NB4 (cell line): ENCODE data around the gene PCDHGA12.

ENCODE experiments used
- DNase-seq: peaks from one replicate; pipeline ENCODE4 v3.0.0; 2010; ENCODE audit warnings: low read depth
- H3K4me3 ChIP-seq: one replicate; pipeline ENCODE4 v1.5.1; 2011; ENCODE audit warnings: mild to moderate bottlenecking, low read depth, low read length, moderate library complexity
- MAX ChIP-seq: IDR thresholded peaks from 2 replicates; pipeline ENCODE4 v1.6.1; 2011; ENCODE audit warnings: low read depth, low read length
- MYC ChIP-seq: IDR thresholded peaks from 2 replicates; pipeline ENCODE4 v1.6.1; 2011; ENCODE audit warnings: low read depth, low read length
- POLR2A ChIP-seq: IDR thresholded peaks from 2 replicates; pipeline ENCODE4 v1.6.1; 2011; ENCODE audit warnings: mild to moderate bottlenecking; ENCODE audit not compliant: insufficient read length; ENCODE audit errors: extremely low read depth
- TF ChIP-seq, protein P1 (sequence below): IDR thresholded peaks from one replicate; pipeline ENCODE4 v1.5.1; 2012; ENCODE audit warnings: low read depth, low read length

PCDHGA12 gene

DNA sequence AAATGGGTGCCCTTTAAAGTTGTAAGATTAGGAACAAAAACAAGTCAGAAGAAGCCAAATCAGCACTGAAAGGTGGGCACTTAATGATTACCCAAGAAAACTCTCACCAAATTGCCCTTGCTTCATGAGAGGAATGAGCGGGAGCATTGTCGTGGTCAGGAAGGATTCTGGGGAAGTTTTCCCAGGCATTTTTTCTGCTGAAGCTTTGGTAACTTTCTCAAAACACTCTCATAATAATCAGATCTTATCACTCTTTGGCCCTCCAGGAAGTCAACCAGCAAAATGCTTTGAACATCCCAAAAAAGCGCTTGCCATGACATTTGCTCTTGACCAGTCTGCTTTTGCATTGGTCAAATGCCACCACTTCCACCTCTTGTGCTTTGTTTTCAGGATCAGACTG is 35.0 kb downstream of the PCDHGA12 start:
- TF ChIP-seq MYC (no peak), MAX (no peak), POLR2A (no peak)
- TF ChIP-seq, protein P1, sequence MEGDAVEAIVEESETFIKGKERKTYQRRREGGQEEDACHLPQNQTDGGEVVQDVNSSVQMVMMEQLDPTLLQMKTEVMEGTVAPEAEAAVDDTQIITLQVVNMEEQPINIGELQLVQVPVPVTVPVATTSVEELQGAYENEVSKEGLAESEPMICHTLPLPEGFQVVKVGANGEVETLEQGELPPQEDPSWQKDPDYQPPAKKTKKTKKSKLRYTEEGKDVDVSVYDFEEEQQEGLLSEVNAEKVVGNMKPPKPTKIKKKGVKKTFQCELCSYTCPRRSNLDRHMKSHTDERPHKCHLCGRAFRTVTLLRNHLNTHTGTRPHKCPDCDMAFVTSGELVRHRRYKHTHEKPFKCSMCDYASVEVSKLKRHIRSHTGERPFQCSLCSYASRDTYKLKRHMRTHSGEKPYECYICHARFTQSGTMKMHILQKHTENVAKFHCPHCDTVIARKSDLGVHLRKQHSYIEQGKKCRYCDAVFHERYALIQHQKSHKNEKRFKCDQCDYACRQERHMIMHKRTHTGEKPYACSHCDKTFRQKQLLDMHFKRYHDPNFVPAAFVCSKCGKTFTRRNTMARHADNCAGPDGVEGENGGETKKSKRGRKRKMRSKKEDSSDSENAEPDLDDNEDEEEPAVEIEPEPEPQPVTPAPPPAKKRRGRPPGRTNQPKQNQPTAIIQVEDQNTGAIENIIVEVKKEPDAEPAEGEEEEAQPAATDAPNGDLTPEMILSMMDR: no peak

GRCh38 chr5:141475625-141476131 is 45.4 kb downstream of the PCDHGA12 start, which contains the start of gene PCDHGC3:
Gene PCDHGC3 (plus strand): TSS chr5:141475966. CDS start chr5:141476117, 151 bp downstream.
- TF ChIP-seq, protein P1: no peak
- no peak; the same call in 1 of the 2 replicates for TF ChIP-seq MYC
- TF ChIP-seq MAX: no peak
- no peak for TF ChIP-seq POLR2A
- DNase-seq: peak; percentile 89
- peak within 1 kb of the TSS; percentile 91 for H3K4me3 ChIP-seq

More for the DNA sequence above, 35.0 kb downstream of the PCDHGA12 start:
- DNase-seq: no peak
- H3K4me3 ChIP-seq: no peak overlapping the region

GRCh38 chr5:141476132-141476911 is 46.0 kb downstream of the PCDHGA12 start:
- DNase-seq: peak; percentile 62

GRCh38 chr5:141477044-141477575 is 46.8 kb downstream of the PCDHGA12 start:
- no peak for TF ChIP-seq MAX
- TF ChIP-seq MYC: no peak
- TF ChIP-seq, protein P1: no peak
- no peak for TF ChIP-seq POLR2A
- no peak for DNase-seq
- H3K4me3 ChIP-seq: peak overlapping the region; percentile 91

More at GRCh38 chr5:141476132-141476911, 46.0 kb downstream of the PCDHGA12 start:
- no peak for TF ChIP-seq POLR2A
- TF ChIP-seq, protein P1: no peak
- no peak for TF ChIP-seq MYC
- no peak for TF ChIP-seq MAX
- H3K4me3 ChIP-seq: peak overlapping the region; percentile 91

GRCh38 chr5:141477815-141478214 is 47.5 kb downstream of the PCDHGA12 start:
- H3K4me3 ChIP-seq: no peak overlapping the region
- TF ChIP-seq, protein P1: no peak
- TF ChIP-seq MYC (no peak), MAX (no peak), POLR2A (no peak)
- DNase-seq: no peak
